ENCODE measurements around the gene DHX36. TPM values are rescaled to one million over a fixed set of nuclear protein-coding genes. Genes with fewer than 3 reads are reported as not detected.
A peak's percentile ranks its signal among the peaks of the same experiment; 100 is the strongest.

DHX36 gene
- total RNA-seq, 1 donor from 2014 or later = 52.3 TPM

- no peak for DNase-seq (ENCODE audit: extremely low spot score in 2 of 2)
- Histone ChIP-seq H3K36me3 (peaks cover 0 to 8% of the 10 kb centered on the region in 2 donors), H3K27me3 (no peaks in the 10 kb centered on the region), H3K4me1 (peaks cover 5% of the 10 kb centered on the region), H3K27ac (no peak overlapping the region), H3K9me3 (no peaks in the 10 kb centered on the region), H3K4me3 (no peak overlapping the region)
- intact Hi-C loops (cut with DNase I) = loop anchor here (10.0 kb wide), 1 partner anchor 157 kb away; no protein-coding TSS in a partner anchor
- TF ChIP-seq POLR2AphosphoS5 (IDR thresholded peaks at IDR 0.05; ENCODE audit: insufficient read depth in 1 of 2, low read depth in 1 of 2) = no peak
- TF ChIP-seq POLR2A (IDR thresholded peaks at IDR 0.05) = no peak
- TF ChIP-seq, protein P1, sequence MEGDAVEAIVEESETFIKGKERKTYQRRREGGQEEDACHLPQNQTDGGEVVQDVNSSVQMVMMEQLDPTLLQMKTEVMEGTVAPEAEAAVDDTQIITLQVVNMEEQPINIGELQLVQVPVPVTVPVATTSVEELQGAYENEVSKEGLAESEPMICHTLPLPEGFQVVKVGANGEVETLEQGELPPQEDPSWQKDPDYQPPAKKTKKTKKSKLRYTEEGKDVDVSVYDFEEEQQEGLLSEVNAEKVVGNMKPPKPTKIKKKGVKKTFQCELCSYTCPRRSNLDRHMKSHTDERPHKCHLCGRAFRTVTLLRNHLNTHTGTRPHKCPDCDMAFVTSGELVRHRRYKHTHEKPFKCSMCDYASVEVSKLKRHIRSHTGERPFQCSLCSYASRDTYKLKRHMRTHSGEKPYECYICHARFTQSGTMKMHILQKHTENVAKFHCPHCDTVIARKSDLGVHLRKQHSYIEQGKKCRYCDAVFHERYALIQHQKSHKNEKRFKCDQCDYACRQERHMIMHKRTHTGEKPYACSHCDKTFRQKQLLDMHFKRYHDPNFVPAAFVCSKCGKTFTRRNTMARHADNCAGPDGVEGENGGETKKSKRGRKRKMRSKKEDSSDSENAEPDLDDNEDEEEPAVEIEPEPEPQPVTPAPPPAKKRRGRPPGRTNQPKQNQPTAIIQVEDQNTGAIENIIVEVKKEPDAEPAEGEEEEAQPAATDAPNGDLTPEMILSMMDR (IDR thresholded peaks at IDR 0.05) = no peak
Measured at GRCh38 chr3:154251610-154252009, 72.7 kb downstream of the DHX36 start.

DNA sequence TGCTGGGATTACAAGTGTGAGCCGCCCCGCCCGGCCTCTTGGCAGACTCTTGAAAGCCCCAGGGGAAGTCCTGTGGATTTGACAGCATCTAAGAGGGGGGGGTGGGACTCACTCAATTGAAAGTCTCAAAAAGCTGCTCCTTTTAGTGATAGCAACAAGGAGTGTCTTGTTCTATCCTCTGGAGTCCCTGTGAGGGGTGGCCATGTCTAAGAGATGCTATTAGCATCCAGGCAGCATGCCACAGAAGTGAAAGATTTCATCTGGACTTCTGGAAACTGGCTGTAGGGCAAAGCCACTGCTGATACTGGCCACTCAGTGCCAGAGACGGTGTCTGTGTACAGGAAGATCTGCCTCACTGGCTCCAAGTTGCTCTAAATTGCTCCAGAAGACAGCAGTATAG is 74.0 kb downstream of the DHX36 start:
- H3K27ac ChIP-seq = no peak overlapping the region
- intact Hi-C loops (cut with DNase I) = loop anchor here (10.0 kb wide), 1 partner anchor 155 kb away; no protein-coding TSS in a partner anchor

DNA sequence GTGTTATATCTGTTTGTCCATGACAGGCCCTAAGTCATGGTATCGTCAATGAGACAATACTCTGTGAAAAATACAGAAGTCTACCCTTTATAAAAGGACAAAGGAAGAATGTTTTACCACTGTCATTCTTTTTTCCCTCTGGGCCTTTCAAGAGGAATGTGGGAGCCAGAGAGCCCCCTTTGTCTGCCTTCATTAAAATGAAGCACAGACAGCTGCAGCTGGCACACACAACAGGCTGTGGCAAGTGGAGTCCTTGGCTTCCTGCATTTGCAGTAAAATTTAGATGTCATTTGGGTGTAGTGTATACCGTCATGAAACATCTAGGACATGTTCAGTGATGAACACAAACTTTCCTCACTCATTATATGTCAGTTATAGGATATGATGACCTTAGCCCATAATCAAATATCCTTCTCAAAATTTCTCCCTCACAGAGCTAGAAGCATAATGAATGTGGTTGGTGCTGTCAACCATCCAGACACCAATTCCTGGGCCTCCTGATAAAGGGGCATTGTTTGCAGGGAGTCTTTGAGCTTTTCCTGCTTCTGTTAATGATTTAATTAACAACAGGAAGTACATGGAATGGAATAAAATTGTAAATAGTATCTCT is 76.4 kb downstream of the DHX36 start:
- no peak for TF ChIP-seq POLR2A (IDR thresholded peaks at IDR 0.05)
- TF ChIP-seq, protein P1 (IDR thresholded peaks at IDR 0.05) = no peak
- TF ChIP-seq POLR2AphosphoS5 (IDR thresholded peaks at IDR 0.05; ENCODE audit: insufficient read depth in 1 of 2, low read depth in 1 of 2) = no peak

More for the DNA sequence above, 74.0 kb downstream of the DHX36 start:
- peaks cover 5% of the 10 kb centered on the region for H3K4me1 ChIP-seq
- no peaks in the 10 kb centered on the region for H3K27me3 ChIP-seq
- peaks cover 0 to 3% of the 10 kb centered on the region in 2 donors for H3K36me3 ChIP-seq
- TF ChIP-seq POLR2AphosphoS5 (IDR thresholded peaks at IDR 0.05; ENCODE audit: insufficient read depth in 1 of 2, low read depth in 1 of 2) = no peak
- TF ChIP-seq, protein P1 (IDR thresholded peaks at IDR 0.05) = no peak
- TF ChIP-seq POLR2A (IDR thresholded peaks at IDR 0.05) = no peak
- DNase-seq (ENCODE audit: extremely low spot score in 2 of 2) = no peak
- H3K4me3 ChIP-seq = no peak overlapping the region
- H3K9me3 ChIP-seq = no peaks in the 10 kb centered on the region

DNA sequence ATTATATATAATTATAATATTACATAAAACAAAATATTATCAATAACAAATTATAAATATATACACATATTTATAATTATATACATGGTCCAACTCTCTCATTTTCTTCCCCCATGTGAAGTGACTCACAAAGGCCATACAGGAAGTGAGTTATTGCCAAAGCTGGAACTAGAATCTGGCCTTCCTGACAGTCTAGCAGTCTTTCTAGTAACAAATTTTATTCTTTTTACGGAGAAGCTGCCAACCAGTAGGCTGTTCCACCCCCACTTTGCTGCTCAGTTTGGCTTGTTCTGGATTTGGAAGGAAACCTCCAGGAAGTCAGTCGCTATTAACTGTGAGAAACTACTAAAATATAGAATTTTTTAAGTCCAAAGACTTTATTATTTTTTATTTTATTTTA is 79.6 kb downstream of the DHX36 start:
- intact Hi-C loops (cut with DNase I) = no loop called here
- H3K27me3 ChIP-seq = no peaks in the 10 kb centered on the region

More for the DNA sequence above, 76.4 kb downstream of the DHX36 start:
- Histone ChIP-seq H3K4me1 (peaks cover 12% of the 10 kb centered on the region), H3K9me3 (no peaks in the 10 kb centered on the region), H3K27me3 (no peaks in the 10 kb centered on the region), H3K36me3 (no peaks in the 10 kb centered on the region), H3K27ac (no peak overlapping the region), H3K4me3 (no peak overlapping the region)
- no peak for DNase-seq (ENCODE audit: extremely low spot score in 2 of 2)
- intact Hi-C loops (cut with DNase I) = no loop called here

More for the DNA sequence above, 79.6 kb downstream of the DHX36 start:
- H3K4me3 ChIP-seq = no peak overlapping the region
- H3K9me3 ChIP-seq = no peaks in the 10 kb centered on the region
- H3K4me1 ChIP-seq = peaks cover 17% of the 10 kb centered on the region
- H3K36me3 ChIP-seq = no peaks in the 10 kb centered on the region
- no peak for TF ChIP-seq POLR2A (IDR thresholded peaks at IDR 0.05)
- no peak for TF ChIP-seq POLR2AphosphoS5 (IDR thresholded peaks at IDR 0.05; ENCODE audit: insufficient read depth in 1 of 2, low read depth in 1 of 2)
- TF ChIP-seq, protein P1 (IDR thresholded peaks at IDR 0.05) = no peak
- DNase-seq (ENCODE audit: extremely low spot score in 2 of 2) = no peak
- H3K27ac ChIP-seq = peak overlapping the region; percentile 36

All from vagina (tissue), 2 donors.